ENCODE measurements around the gene MSX2.

Gene MSX2

GRCh38 chr5:174699131-174699530, 25.3 kb upstream of the MSX2 start:
- no peak for TF ChIP-seq CTCF (IDR thresholded peaks at IDR 0.05; ENCODE audit: extremely low read depth, missing control alignments)

GRCh38 chr5:174706997-174707572, 17.3 kb upstream of the MSX2 start:
- no peak for DNase-seq (ENCODE audit: low spot score)
- TF ChIP-seq CTCF (IDR thresholded peaks at IDR 0.05; ENCODE audit: extremely low read depth, missing control alignments), result no peak

More at GRCh38 chr5:174699131-174699530, 25.3 kb upstream of the MSX2 start:
- no peak for DNase-seq (ENCODE audit: low spot score)

GRCh38 chr5:174707671-174708070, 16.7 kb upstream of the MSX2 start:
- no peak for DNase-seq (ENCODE audit: low spot score)
- TF ChIP-seq CTCF (IDR thresholded peaks at IDR 0.05; ENCODE audit: extremely low read depth, missing control alignments), result no peak

GRCh38 chr5:174708476-174709207, 15.7 kb upstream of the MSX2 start:
- DNase-seq (ENCODE audit: low spot score), result no peak
- TF ChIP-seq CTCF (IDR thresholded peaks at IDR 0.05; ENCODE audit: extremely low read depth, missing control alignments), result no peak

- no peak for DNase-seq (ENCODE audit: low spot score)
- TF ChIP-seq CTCF (IDR thresholded peaks at IDR 0.05; ENCODE audit: extremely low read depth, missing control alignments), result no peak
Measured at GRCh38 chr5:174714751-174715150, 9.6 kb upstream of the MSX2 start.

GRCh38 chr5:174715804-174716203, 8.6 kb upstream of the MSX2 start:
- TF ChIP-seq CTCF (IDR thresholded peaks at IDR 0.05; ENCODE audit: extremely low read depth, missing control alignments), result no peak
- no peak for DNase-seq (ENCODE audit: low spot score)

- no peak for TF ChIP-seq CTCF (IDR thresholded peaks at IDR 0.05; ENCODE audit: extremely low read depth, missing control alignments)
Measured at GRCh38 chr5:174717826-174718455, 6.4 kb upstream of the MSX2 start.

More at GRCh38 chr5:174717826-174718455, 6.4 kb upstream of the MSX2 start:
- DNase-seq (ENCODE audit: low spot score), result no peak

All from GM20000 (cell line).